ENCODE data around the gene RNU11. TPM values are rescaled to one million over a fixed set of nuclear protein-coding genes. Genes with fewer than 3 reads are reported as not detected.
A peak's percentile ranks its signal among the peaks of the same experiment; 100 is the strongest.

RNU11 gene
- total and polyA plus RNA-seq, 2 of the 4 experiments (the other 2 are of a cell fraction), result not detected

DNA sequence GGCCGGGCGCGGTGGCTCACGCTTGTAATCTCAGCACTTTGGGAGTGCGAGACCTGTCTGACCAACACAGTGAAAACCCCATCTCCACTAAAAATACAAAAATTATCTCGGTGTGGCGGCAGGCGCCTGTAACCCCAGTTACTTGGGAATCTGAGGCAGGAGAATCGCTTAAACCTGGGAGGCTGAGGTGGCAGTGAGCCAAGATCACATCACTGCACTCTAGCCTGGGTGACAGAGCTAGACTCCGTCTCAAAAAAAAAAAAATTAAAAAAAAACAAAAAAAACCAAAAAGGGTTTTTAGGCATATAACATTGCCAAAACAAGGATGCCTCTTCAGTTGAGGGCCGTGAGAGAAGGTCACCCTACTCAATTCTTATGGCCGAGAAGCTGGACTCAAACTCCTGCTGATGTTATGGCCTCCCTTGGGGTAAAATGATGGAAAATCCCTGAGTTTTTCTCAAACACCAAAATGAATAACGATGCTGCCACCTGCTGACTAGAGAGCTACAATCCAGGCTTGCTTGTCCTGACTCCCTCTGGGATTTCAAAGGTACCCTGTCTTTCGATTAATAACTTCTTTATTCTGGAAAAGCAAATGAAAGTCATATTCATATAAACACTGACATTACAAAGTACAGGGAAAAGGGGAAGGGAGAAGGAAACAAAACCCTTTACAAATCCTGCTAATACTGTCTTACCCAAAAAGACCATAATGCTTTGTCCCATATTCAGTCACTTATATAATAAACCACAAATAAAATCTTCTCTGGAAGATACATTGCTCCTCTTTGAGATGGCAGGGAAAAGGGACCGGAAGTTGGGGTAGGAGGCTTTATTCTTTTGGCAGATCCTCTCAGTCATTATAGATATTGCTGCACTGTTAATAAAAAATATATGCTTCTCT is 45.6 kb upstream of the RNU11 start:
- H4K8ac ChIP-seq (ENCODE audit: low read depth in 2 of 2, low read length in 2 of 2), result no peak overlapping the region
- peak overlapping the region; percentile 64 for H3K4ac ChIP-seq (ENCODE audit: low read depth, low read length)
- CTCF ChIA-PET, result interaction anchor here (0.6 to 1.6 kb wide), 12 partner anchors 21 to 354 kb away, joined by 3 to 7 read pairs (median 3); no protein-coding TSS in a partner anchor
- dilution Hi-C loops (cut with HindIII; ENCODE audit: low sequenced_read_pairs, unreplicated experiment) (no loop called here), in situ Hi-C loops (cut with MboI; ENCODE audit: low sequenced_read_pairs) (loop anchor here (5.0 to 10.0 kb wide), 4 partner anchors 85 to 348 kb away; partner anchors contain the start of genes PHACTR4 and SESN2), intact Hi-C loops (cut with micrococcal nuclease) (loop anchor here (1.0 to 5.0 kb wide), 5 partner anchors 84 to 353 kb away; no protein-coding TSS in a partner anchor)
- TF ChIP-seq MXI1 (IDR thresholded peaks at IDR 0.05; ENCODE audit: borderline replicate concordance, low read depth, low read length) (no peak), RCOR1 (IDR thresholded peaks at IDR 0.05; ENCODE audit: insufficient replicate concordance, low read length) (no peak), NFE2L2 (IDR thresholded peaks at IDR 0.05; ENCODE audit: low read depth, low read length) (no peak), POLR2A (IDR thresholded peaks at IDR 0.05; ENCODE audit: low read depth, low read length) (no peak), RAD21 (IDR thresholded peaks at IDR 0.05; ENCODE audit: low read length) (peak; percentile 88), SMC3 (IDR thresholded peaks at IDR 0.05; ENCODE audit: low read depth, low read length) (peak; percentile 73), BHLHE40 (IDR thresholded peaks at IDR 0.05; ENCODE audit: low read depth, low read length) (no peak), CEBPB (IDR thresholded peaks at IDR 0.05; ENCODE audit: low read depth, low read length) (no peak), MAFK (IDR thresholded peaks at IDR 0.05; ENCODE audit: low read depth, low read length) (no peak), RFX5 (IDR thresholded peaks at IDR 0.05; ENCODE audit: low read depth, low read length) (no peak)
- TF ChIP-seq, protein P1, sequence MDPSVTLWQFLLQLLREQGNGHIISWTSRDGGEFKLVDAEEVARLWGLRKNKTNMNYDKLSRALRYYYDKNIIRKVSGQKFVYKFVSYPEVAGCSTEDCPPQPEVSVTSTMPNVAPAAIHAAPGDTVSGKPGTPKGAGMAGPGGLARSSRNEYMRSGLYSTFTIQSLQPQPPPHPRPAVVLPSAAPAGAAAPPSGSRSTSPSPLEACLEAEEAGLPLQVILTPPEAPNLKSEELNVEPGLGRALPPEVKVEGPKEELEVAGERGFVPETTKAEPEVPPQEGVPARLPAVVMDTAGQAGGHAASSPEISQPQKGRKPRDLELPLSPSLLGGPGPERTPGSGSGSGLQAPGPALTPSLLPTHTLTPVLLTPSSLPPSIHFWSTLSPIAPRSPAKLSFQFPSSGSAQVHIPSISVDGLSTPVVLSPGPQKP (IDR thresholded peaks at IDR 0.05; ENCODE audit: borderline replicate concordance, low read depth, low read length), result no peak
- TF ChIP-seq, protein P2, sequence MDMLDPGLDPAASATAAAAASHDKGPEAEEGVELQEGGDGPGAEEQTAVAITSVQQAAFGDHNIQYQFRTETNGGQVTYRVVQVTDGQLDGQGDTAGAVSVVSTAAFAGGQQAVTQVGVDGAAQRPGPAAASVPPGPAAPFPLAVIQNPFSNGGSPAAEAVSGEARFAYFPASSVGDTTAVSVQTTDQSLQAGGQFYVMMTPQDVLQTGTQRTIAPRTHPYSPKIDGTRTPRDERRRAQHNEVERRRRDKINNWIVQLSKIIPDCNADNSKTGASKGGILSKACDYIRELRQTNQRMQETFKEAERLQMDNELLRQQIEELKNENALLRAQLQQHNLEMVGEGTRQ (IDR thresholded peaks at IDR 0.05; ENCODE audit: low read depth, low read length), result no peak
- TF ChIP-seq, protein P3, sequence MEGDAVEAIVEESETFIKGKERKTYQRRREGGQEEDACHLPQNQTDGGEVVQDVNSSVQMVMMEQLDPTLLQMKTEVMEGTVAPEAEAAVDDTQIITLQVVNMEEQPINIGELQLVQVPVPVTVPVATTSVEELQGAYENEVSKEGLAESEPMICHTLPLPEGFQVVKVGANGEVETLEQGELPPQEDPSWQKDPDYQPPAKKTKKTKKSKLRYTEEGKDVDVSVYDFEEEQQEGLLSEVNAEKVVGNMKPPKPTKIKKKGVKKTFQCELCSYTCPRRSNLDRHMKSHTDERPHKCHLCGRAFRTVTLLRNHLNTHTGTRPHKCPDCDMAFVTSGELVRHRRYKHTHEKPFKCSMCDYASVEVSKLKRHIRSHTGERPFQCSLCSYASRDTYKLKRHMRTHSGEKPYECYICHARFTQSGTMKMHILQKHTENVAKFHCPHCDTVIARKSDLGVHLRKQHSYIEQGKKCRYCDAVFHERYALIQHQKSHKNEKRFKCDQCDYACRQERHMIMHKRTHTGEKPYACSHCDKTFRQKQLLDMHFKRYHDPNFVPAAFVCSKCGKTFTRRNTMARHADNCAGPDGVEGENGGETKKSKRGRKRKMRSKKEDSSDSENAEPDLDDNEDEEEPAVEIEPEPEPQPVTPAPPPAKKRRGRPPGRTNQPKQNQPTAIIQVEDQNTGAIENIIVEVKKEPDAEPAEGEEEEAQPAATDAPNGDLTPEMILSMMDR (conservative IDR thresholded peaks at IDR 0.05; ENCODE audit: low read depth, low read length), result peak; percentile 84
- no CpG with 5 or more reads among the region's 15 CpGs for WGBS, 2 experiments (ENCODE audit: extremely low coverage in 2 of 2, insufficient read length in 1 of 2)
- no peak overlapping the region for H3K18ac ChIP-seq (ENCODE audit: low read depth, low read length)
- no peak overlapping the region for H3K27ac ChIP-seq (ENCODE audit: insufficient read depth, low read length)
- H3K9me1 ChIP-seq (ENCODE audit: insufficient read depth, low read length), result peaks cover 6% of the 10 kb centered on the region
- H2AK5ac ChIP-seq (ENCODE audit: low read depth, low read length), result 0 out of 2 replicates have a peak overlapping the region, but pooled peaks have one; percentile 56
- no peak overlapping the region for H4K91ac ChIP-seq (ENCODE audit: insufficient read depth, low read depth, low read length)
- H2BK20ac ChIP-seq (ENCODE audit: low read depth, low read length), result no peak overlapping the region
- H3K4me1 ChIP-seq (ENCODE audit: control insufficient read depth, insufficient read depth, low read length), result peaks cover 8% of the 10 kb centered on the region
- no peak overlapping the region for H2BK120ac ChIP-seq (ENCODE audit: low read depth, low read length)
- H3K4me2 ChIP-seq (ENCODE audit: low read depth, low read length), result no peak overlapping the region
- H4K20me1 ChIP-seq (ENCODE audit: insufficient read depth, low read length), result peaks cover 10% of the 10 kb centered on the region
- H3K56ac ChIP-seq (ENCODE audit: extremely low read depth, insufficient read depth, low read length), result no peak overlapping the region
- no TSS peak for BruUV-seq (replicated peaks)
- DNase-seq (peak; percentile 82), ATAC-seq (ENCODE audit: low read depth) (peak; percentile 57)
- no peak overlapping the region for H2AK9ac ChIP-seq (replicated peaks; ENCODE audit: low read depth, low read length, poor library complexity)
- peaks cover 0 to 6% of the 10 kb centered on the region in 2 experiments; a peak in 1 of 4 replicates for H3K79me1 ChIP-seq (ENCODE audit: low read depth in 1 of 2, low read length in 2 of 2)
- POLR2A ChIA-PET (ENCODE audit: unreplicated experiment), result interaction anchor here (0.5 to 1.1 kb wide), 3 partner anchors 23 to 206 kb away, joined by 3 to 6 read pairs (median 5); no protein-coding TSS in a partner anchor
- 0 out of 2 replicates have a peak overlapping the region, but pooled peaks have one; percentile 20 for H3K9ac ChIP-seq (ENCODE audit: low read depth, low read length)
- H3K9me3 ChIP-seq (ENCODE audit: control insufficient read depth, insufficient read depth, low read length), result no peaks in the 10 kb centered on the region
- no peak overlapping the region for H2AFZ ChIP-seq (replicated peaks; ENCODE audit: low read length, poor library complexity)
- H2BK5ac ChIP-seq (ENCODE audit: low read depth, low read length, poor library complexity, severe bottlenecking), result no peak overlapping the region
- H3K4me3 ChIP-seq (ENCODE audit: insufficient read depth, low read depth, low read length), result no peak overlapping the region
- no peak overlapping the region for H3K23ac ChIP-seq (ENCODE audit: low read depth, low read length)
- no peak overlapping the region; the same call in 2 of the 3 replicates for H2BK15ac ChIP-seq (ENCODE audit: low read depth, low read length)
- H3K14ac ChIP-seq (replicated peaks; ENCODE audit: low read depth, low read length), result 0 out of 2 replicates have a peak overlapping the region, but pooled peaks have one; percentile 63
- no peak overlapping the region for H4K5ac ChIP-seq (ENCODE audit: low read depth, low read length)
- peaks cover 20% of the 10 kb centered on the region for H3K36me3 ChIP-seq (ENCODE audit: control insufficient read depth, insufficient read depth, low read length)
- no peaks in the 10 kb centered on the region for H3K27me3 ChIP-seq (ENCODE audit: control insufficient read depth, insufficient read depth, low read length)
